Measurements from ENCODE around the gene MORC3.
"Not testable (repeated sequence)": the region's sequence is repeated elsewhere in the genome, so short reads cannot be mapped to it uniquely, and the experiment has no call there.

The MORC3 gene

GRCh38 chr21:36379251-36379650 lies 59.3 kb downstream of the MORC3 start:
- DNase-seq (ENCODE audit: low read depth, low spot score), result no peak
- H3K4me3 ChIP-seq (ENCODE audit: low read length), result no peak overlapping the region

DNA sequence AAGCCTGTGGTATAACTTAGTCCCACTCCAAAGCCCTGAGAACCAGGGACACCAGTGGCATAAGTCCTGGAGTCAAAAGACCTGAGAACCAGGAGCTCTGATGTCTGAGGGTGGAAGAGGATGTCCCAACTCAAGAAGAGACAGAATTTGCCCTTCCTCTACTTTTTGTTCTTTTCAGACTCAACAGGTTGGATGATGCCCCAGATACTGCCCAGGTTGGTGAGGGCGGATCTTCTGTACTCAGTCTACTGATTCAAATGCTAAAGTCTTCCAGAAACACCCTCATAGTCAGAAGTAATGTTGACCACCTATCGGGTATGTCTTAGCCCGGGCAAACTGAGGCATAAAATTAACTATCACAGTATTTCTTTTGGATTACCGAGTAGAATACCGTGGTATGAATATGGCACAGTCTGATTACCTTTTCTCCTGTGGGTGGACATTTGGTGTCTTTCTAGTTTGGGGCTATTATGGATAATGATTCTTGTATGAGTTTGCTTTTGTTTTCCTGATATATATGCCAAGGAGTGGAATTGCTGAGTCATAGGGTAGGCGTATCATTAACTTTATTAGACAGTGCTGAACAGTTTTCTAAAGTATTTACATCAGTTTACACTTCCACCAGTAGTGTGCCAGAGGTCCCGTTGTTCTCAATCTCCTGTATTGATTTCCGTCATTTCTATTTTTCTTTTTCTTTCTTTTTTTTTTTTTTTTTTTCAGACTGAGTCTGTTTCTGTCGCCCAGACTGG lies 62.0 kb downstream of the MORC3 start:
- DNase-seq (ENCODE audit: low read depth, low spot score), result no peak
- no peak overlapping the region for H3K4me3 ChIP-seq (ENCODE audit: low read length)

DNA sequence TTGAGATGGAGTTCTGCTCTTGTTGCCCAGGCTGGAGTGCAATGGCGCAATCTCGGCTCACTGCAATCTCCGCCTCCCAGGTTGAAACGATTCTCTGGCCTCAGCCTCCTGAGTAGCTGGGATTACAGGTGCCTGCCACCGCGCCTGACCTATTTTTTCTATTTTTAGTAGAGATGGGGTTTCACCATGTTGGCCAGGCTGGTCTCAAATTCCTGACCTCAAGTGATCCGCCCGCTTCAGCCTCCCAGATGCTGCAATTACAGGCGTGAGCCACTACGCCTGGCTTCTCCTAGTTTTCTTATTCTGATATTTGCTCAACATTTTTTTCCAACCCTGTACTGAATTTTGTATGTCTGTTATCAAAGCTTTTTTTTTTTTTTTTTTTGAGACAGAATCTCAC lies 62.7 kb downstream of the MORC3 start:
- not testable (repeated sequence) for DNase-seq (ENCODE audit: low read depth, low spot score); H3K4me3 ChIP-seq (ENCODE audit: low read length)

DNA sequence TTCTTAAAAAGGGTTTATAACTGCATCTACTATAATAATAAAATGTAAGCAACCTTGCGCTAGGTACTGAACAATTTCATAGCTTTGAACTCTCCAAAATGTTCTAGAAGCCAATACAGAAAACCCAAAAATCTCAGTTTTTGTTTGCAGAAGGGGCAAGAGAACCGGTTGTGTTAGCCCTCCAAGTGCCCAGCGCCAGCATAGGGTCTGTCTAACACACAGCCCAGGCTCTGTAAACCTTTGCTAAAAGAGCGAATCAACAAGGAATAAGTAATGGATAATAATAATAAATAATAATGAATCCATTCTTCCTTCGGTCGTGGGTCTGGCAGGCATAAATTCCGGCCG lies 64.9 kb downstream of the MORC3 start:
- DNase-seq (ENCODE audit: low read depth, low spot score), result no peak
- no peak overlapping the region; the same call in 1 of the 2 replicates for H3K4me3 ChIP-seq (ENCODE audit: low read length)

- DNase-seq (ENCODE audit: low read depth, low spot score), result peak; percentile 51
- H3K4me3 ChIP-seq (ENCODE audit: low read length), result peak within 1 kb of the TSS; percentile 59
These were observed 65.4 kb downstream of the MORC3 start, which contains the start of gene CHAF1B for GRCh38 chr21:36385233-36386030. TSS of gene CHAF1B (plus strand) at chr21:36385392. CDS start at chr21:36386137, 745 bp downstream.

DNA sequence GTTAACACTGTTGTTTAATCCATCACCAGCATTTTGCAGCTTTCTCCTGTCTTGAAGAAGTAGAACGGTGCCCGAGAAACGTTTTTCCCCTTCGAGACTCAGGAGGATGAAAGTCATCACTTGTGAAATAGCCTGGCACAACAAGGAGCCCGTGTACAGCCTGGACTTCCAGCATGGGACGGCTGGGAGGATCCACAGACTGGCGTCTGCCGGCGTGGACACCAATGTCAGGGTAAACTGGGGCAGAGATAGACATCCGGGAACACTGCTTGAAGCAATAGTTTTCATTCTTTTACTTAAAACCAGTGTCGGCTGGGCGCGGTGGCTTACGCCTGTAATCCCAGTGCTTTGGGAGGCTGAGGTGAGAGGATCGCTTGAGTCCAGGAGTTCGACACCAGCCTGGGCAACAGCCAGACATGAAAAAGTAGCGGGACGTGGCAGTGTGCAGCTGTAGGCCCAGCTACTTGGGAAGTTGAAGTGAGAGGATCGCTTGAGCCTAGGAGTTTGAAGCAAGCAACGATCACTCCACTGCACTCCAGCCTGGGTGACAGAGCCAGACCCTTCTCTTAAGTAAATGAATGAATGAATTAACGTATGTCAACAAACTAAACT lies 66.1 kb downstream of the MORC3 start:
- no peak for DNase-seq (ENCODE audit: low read depth, low spot score)

GRCh38 chr21:36388096-36388495 lies 68.1 kb downstream of the MORC3 start:
- DNase-seq (ENCODE audit: low read depth, low spot score), result no peak
- H3K4me3 ChIP-seq (ENCODE audit: low read length), result no peak overlapping the region

More for the DNA sequence above, 66.1 kb downstream of the MORC3 start:
- peak overlapping the region; percentile 59 for H3K4me3 ChIP-seq (ENCODE audit: low read length)

DNA sequence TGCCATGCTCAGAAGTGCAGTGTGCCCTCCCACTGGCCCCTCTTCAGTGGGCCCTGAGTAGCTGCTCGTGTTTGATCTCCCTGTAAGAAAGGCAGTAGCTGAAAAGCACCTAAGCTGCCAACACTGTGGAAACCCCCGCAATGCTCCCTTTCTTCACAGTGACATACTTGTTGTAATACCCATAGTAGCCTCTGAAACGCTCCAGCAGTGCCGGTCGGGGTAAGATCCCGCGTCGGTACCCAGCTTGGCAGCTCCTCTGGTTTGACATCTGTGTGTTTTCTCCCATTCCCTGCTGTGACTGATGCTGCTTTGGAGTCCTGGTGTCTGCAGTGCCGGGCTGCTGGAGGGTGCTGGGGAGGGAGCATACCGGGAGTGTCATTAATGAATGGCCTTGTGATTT lies 68.8 kb downstream of the MORC3 start:
- H3K4me3 ChIP-seq (ENCODE audit: low read length), result no peak overlapping the region
- DNase-seq (ENCODE audit: low read depth, low spot score), result no peak

- H3K4me3 ChIP-seq (ENCODE audit: low read length); DNase-seq (ENCODE audit: low read depth, low spot score): not testable (repeated sequence)
These were observed 71.7 kb downstream of the MORC3 start for GRCh38 chr21:36391649-36392048.

DNA sequence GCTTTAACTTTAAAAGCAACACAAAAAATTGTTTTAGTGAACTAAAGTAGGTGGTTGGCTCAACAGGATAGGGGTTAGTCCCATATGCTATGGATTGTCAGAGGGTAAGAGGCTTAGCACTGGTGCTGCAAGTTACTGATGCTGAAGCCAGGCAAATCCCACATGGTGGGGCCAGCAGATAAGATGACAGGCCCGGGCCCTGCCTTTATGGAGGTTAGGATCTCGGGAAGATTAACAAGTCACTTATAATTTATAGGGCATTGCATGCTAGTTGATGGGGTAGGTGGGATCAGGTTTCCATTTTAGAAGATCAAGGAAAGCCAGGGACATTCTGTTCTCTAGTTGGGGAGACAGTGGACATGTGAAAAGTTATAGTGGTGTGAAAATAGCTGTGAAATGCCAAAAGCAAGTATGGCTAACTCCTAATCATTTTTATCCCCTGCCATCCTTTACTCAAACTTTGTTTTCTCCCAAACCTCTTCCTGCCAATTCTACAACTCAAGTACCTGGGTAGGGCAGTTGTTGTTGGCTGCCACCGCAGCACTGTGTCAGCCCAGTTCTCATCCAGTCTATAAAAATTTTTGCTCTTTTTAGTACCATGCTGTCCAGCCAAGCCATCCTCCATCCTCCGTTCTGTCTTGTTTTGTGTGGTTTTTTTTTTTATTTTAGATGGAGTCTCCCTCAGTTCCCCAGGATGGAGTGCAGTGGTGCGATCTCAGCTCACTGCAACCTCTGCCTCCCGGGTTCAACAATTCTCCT lies 75.5 kb downstream of the MORC3 start:
- no peak for DNase-seq (ENCODE audit: low read depth, low spot score)
- H3K4me3 ChIP-seq (ENCODE audit: low read length), result no peak overlapping the region

GRCh38 chr21:36396325-36396724 lies 76.3 kb downstream of the MORC3 start:
- H3K4me3 ChIP-seq (ENCODE audit: low read length), result no peak overlapping the region
- no peak for DNase-seq (ENCODE audit: low read depth, low spot score)

DNA sequence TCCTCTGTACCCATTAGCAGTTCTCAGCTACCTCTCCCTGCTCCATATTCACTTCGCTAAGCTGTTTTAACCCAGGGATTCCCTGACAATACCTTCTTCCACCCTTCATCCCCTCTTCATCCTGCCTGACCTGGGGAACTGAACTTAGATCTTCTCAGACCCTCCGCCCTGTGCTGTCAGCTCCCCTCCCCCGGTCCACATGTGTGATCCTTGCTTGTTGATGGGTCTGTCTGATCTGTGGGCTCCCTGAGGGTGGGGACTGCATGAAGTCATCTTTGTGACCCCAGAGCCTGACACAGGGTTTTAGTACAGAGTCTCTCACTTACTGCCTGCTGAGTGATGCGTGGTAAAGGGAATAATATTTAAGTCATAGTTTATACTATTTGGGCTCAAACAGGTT lies 77.0 kb downstream of the MORC3 start:
- DNase-seq (ENCODE audit: low read depth, low spot score), result no peak
- no peak overlapping the region for H3K4me3 ChIP-seq (ENCODE audit: low read length)

DNA sequence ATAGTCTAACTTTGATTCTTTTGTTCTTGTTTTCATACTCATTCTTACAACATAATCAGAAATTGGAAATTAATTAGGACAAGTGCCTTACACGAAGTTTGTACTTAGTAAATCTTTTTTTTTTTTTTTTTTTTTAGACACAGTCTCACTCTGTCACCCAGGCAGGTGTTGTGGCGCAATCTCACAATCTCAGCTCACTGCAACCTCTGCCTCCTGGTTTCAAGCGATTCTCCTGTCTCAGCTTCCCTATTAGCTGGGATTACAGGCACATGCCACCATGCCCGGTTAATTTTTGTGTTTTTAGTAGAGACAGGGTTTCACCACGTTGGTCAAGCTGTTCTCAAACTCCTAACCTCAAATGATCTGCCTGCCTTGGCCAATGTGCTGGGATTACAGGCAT lies 77.6 kb downstream of the MORC3 start:
- no peak for DNase-seq (ENCODE audit: low read depth, low spot score)
- H3K4me3 ChIP-seq (ENCODE audit: low read length), result no peak overlapping the region

- H3K4me3 ChIP-seq (ENCODE audit: low read length); DNase-seq (ENCODE audit: low read depth, low spot score): not testable (repeated sequence)
These were observed 79.7 kb downstream of the MORC3 start for GRCh38 chr21:36399736-36400135.

- H3K4me3 ChIP-seq (ENCODE audit: low read length), result no peak overlapping the region
- DNase-seq (ENCODE audit: low read depth, low spot score), result no peak
These were observed 80.7 kb downstream of the MORC3 start for GRCh38 chr21:36400719-36401118.

GRCh38 chr21:36402339-36402738 lies 82.3 kb downstream of the MORC3 start:
- no peak overlapping the region for H3K4me3 ChIP-seq (ENCODE audit: low read length)
- no peak for DNase-seq (ENCODE audit: low read depth, low spot score)

GRCh38 chr21:36403713-36404112 lies 83.7 kb downstream of the MORC3 start:
- DNase-seq (ENCODE audit: low read depth, low spot score), result no peak
- H3K4me3 ChIP-seq (ENCODE audit: low read length), result no peak overlapping the region

DNA sequence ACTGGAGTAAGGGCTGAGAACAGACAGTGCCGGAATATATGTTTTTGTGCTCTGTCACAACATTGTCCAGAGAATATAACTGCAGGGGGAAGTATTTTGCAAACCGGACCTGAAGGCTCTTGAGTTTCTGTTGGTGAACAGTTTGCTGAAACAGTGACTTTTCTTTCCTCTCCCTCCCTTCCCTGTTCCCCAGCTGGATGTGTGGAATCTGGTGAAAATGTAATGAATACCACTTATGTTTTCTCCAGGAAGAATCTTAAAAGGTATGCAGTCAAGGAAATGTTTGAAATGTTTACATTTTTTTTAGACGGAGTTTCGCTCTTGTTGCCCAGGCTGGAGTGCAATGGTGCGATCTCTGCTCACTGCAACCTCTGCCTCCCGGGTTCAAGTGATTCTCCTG lies 88.6 kb downstream of the MORC3 start:
- no peak overlapping the region for H3K4me3 ChIP-seq (ENCODE audit: low read length)

DNA sequence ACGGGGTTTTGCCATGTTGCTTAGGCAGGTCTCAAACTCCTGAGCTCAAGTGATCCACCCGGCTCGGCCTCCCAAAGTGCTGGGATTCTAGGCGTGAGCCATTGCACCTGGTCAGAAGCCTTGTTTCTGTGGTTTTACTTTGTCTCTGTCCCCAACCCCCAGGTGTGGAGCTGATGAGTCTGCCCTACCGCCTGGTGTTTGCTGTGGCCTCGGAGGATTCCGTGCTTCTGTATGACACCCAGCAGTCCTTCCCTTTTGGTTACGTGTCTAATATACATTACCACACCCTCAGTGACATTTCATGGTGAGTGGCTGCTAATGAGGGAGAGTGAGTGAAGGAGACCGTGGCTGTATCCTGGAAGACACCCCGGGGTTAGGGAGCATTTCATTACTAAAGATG lies 91.3 kb downstream of the MORC3 start:
- H3K4me3 ChIP-seq (ENCODE audit: low read length), result no peak overlapping the region
- no peak for DNase-seq (ENCODE audit: low read depth, low spot score)

More for the DNA sequence above, 88.6 kb downstream of the MORC3 start:
- DNase-seq (ENCODE audit: low read depth, low spot score), result no peak

All from Jurkat, Clone E6-1 (cell line).